Loucy (cell line): ENCODE measurements around the gene SFRP5.

Experiments
- H2AFZ ChIP-seq: fragments of 200-600 bp; sonication (generic); 2 replicates; pipeline ENCODE4 v1.6.0; 2016; ENCODE audit warnings: antibody characterized with exemption, mild to moderate bottlenecking, low read length, moderate library complexity
- H3F3A ChIP-seq: fragments of 200-600 bp; 2 replicates; pipeline ENCODE4 v1.6.0; 2016; ENCODE audit warnings: antibody characterized with exemption, low read depth, mild to moderate bottlenecking
- H3K27me3 ChIP-seq: fragments of 200-600 bp; sonication (generic); 2 replicates; pipeline ENCODE4 v1.6.1; 2014; ENCODE audit warnings: low read length, mild to moderate bottlenecking; ENCODE audit not compliant: insufficient read depth, poor library complexity, severe bottlenecking
- H3K36me3 ChIP-seq: fragments of 200-600 bp; sonication (generic); 2 replicates; pipeline ENCODE4 v1.6.1; 2016; ENCODE audit warnings: low read length; ENCODE audit not compliant: insufficient read depth
- H3K4me1 ChIP-seq: fragments of 200-600 bp; sonication (generic); 2 replicates; pipeline ENCODE4 v1.5.1; 2014; ENCODE audit warnings: low read length, mild to moderate bottlenecking; ENCODE audit not compliant: insufficient read depth, poor library complexity, severe bottlenecking
- H3K4me2 ChIP-seq: fragments of 200-600 bp; sonication (generic); 2 replicates; pipeline ENCODE4 v1.6.0; 2014; ENCODE audit warnings: antibody characterized with exemption, low read length, low read depth, mild to moderate bottlenecking; ENCODE audit not compliant: poor library complexity, severe bottlenecking
- H3K4me3 ChIP-seq: fragments of 200-600 bp; sonication (generic); 2 replicates; pipeline ENCODE4 v1.5.1; 2014; ENCODE audit warnings: low read length, mild to moderate bottlenecking, mixed read lengths; ENCODE audit not compliant: poor library complexity, severe bottlenecking
- H3K79me2 ChIP-seq: fragments of 200-600 bp; sonication (generic); 2 replicates; pipeline ENCODE4 v1.6.1; 2014; ENCODE audit warnings: low read length; ENCODE audit not compliant: insufficient read depth
- H3K9ac ChIP-seq: fragments of 200-600 bp; sonication (generic); 2 replicates; pipeline ENCODE4 v1.6.0; 2014; ENCODE audit warnings: mild to moderate bottlenecking, low read depth, low read length, moderate library complexity; ENCODE audit not compliant: poor library complexity, severe bottlenecking
- H3K9me2 ChIP-seq: fragments of 200-600 bp; sonication (generic); replicated peaks from 2 replicates; pipeline ENCODE4 v1.6.1; 2016; ENCODE audit warnings: low read depth, low read length, mixed read lengths
- H3K9me3 ChIP-seq: fragments of 200-600 bp; sonication (generic); 2 replicates; pipeline ENCODE4 v1.6.1; 2014; ENCODE audit warnings: mild to moderate bottlenecking, antibody characterized with exemption, low read length, low read depth; ENCODE audit not compliant: insufficient read depth
- H4K20me1 ChIP-seq: fragments of 200-600 bp; sonication (generic); 2 replicates; pipeline ENCODE4 v1.6.0; 2014; ENCODE audit warnings: antibody characterized with exemption, low read length, mild to moderate bottlenecking; ENCODE audit not compliant: insufficient read depth, poor library complexity, severe bottlenecking
- EZH2phosphoT487 ChIP-seq: fragments of 200-600 bp; IDR thresholded peaks from 2 replicates; pipeline ENCODE4 v1.6.1; 2018; ENCODE audit warnings: antibody characterized with exemption, mild to moderate bottlenecking, moderate library complexity, borderline replicate concordance
- TF ChIP-seq, protein P1 (sequence below): fragments of 200-600 bp; sonication (generic); conservative IDR thresholded peaks from 2 replicates; pipeline ENCODE4 v1.5.1; 2014; ENCODE audit warnings: mild to moderate bottlenecking, antibody characterized with exemption, low read length

The SFRP5 gene

DNA sequence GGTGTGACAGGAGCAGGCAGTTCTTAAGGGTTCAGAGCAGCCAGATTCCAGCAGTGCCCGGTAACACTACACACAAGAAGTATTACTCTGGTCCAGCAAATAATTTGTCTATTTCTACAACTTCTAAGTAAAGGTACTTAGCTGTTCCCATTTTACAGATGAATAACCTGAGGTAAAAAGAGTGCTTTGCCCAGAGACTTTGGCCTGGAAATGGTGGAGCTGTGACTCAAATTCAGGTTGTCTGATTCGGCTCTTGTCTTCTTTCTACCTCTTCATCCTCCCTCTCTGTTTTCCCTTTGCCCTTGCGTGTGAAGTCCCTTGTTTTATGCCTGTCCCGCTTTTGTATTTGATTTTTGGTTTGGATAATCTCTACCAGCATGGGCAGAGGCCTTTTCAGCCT, 17.1 kb downstream of the SFRP5 start:
- TF ChIP-seq EZH2phosphoT487 = no peak
- TF ChIP-seq, protein P1, sequence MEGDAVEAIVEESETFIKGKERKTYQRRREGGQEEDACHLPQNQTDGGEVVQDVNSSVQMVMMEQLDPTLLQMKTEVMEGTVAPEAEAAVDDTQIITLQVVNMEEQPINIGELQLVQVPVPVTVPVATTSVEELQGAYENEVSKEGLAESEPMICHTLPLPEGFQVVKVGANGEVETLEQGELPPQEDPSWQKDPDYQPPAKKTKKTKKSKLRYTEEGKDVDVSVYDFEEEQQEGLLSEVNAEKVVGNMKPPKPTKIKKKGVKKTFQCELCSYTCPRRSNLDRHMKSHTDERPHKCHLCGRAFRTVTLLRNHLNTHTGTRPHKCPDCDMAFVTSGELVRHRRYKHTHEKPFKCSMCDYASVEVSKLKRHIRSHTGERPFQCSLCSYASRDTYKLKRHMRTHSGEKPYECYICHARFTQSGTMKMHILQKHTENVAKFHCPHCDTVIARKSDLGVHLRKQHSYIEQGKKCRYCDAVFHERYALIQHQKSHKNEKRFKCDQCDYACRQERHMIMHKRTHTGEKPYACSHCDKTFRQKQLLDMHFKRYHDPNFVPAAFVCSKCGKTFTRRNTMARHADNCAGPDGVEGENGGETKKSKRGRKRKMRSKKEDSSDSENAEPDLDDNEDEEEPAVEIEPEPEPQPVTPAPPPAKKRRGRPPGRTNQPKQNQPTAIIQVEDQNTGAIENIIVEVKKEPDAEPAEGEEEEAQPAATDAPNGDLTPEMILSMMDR = no peak
- Histone ChIP-seq H3K4me2 (no peak overlapping the region), H3K79me2 (no peaks in the 10 kb centered on the region), H3K9me3 (no peaks in the 10 kb centered on the region), H3K9ac (no peak overlapping the region), H3K4me3 (no peak overlapping the region), H3F3A (no peaks in the 10 kb centered on the region), H3K9me2 (no peaks in the 10 kb centered on the region), H3K36me3 (peaks cover 86% of the 10 kb centered on the region; the same call in 1 of the 2 replicates), H2AFZ (no peak overlapping the region), H3K27me3 (no peaks in the 10 kb centered on the region), H3K4me1 (no peaks in the 10 kb centered on the region), H4K20me1 (no peaks in the 10 kb centered on the region)

DNA sequence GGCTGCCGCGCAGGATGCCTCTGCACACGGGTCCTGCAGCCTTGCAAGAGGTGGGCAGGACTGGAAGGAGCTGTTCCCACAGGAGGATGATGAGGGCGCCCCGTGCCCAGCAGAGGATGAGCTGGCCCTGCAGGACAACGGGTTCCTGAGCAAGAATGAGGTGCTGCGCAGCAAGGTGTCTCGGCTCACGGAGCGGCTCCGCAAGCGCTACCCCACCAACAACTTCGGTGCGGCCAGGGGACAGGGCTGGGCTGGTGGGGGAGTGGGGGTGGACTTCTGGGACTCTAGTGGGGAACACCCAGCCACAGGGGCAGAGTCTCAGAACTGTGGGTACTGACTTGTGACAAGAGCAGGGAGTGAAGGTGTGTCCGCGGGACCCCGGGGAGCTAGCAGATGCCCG, 18.8 kb downstream of the SFRP5 start:
- no peak for TF ChIP-seq EZH2phosphoT487
- TF ChIP-seq, protein P1 = no peak
- H3K36me3 ChIP-seq = peaks cover 95% of the 10 kb centered on the region; the same call in 1 of the 2 replicates
- H3K27me3 ChIP-seq = no peaks in the 10 kb centered on the region
- H3K79me2 ChIP-seq = 0 out of 2 replicates have a peak, but pooled peaks cover 6% of the 10 kb centered on the region
- H3K9me2 ChIP-seq = no peaks in the 10 kb centered on the region
- H3K9ac ChIP-seq = no peak overlapping the region
- no peaks in the 10 kb centered on the region for H3K9me3 ChIP-seq
- H3F3A ChIP-seq = no peaks in the 10 kb centered on the region
- H2AFZ ChIP-seq = no peak overlapping the region
- no peak overlapping the region for H3K4me3 ChIP-seq
- H4K20me1 ChIP-seq = no peaks in the 10 kb centered on the region
- H3K4me1 ChIP-seq = no peaks in the 10 kb centered on the region
- no peak overlapping the region for H3K4me2 ChIP-seq

DNA sequence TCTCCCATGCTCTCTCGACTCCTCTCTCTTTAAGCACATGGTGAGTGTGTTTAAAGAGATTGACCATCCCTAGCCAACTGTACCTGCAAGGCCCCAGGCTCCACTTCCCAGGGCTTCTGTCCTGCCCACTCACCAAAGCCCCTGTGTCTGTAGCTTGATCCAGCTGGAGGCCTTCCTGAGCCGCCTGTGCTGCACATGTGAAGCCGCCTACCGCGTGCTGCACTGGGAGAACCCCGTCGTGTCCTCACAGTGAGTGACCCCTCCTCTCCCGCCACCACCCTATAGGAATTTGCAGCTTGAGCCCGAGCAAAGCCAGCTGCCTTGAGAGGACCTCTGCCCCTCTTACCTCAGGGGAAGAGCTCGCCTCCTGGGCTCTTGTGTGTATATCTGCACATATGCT, 23.7 kb downstream of the SFRP5 start:
- H3K9ac ChIP-seq = no peak overlapping the region
- no peak for TF ChIP-seq EZH2phosphoT487
- TF ChIP-seq, protein P1 = no peak

More for the DNA sequence above, 23.7 kb downstream of the SFRP5 start:
- Histone ChIP-seq H3K79me2 (peaks cover 26% of the 10 kb centered on the region; the same call in 1 of the 2 replicates), H3F3A (no peaks in the 10 kb centered on the region), H3K36me3 (peaks cover 77% of the 10 kb centered on the region; the same call in 1 of the 2 replicates), H3K9me2 (no peaks in the 10 kb centered on the region), H3K4me3 (no peak overlapping the region), H3K27me3 (no peaks in the 10 kb centered on the region), H3K4me2 (no peak overlapping the region), H2AFZ (no peak overlapping the region), H3K9me3 (no peaks in the 10 kb centered on the region), H3K4me1 (peaks cover 6% of the 10 kb centered on the region), H4K20me1 (peaks cover 3% of the 10 kb centered on the region)
